HCT116 (cell line): Measurements from ENCODE around the gene SZT2. TPM values are rescaled to one million over a fixed set of nuclear protein-coding genes. Genes with fewer than 3 reads are reported as not detected.

ENCODE experiments used
- ATAC-seq: fragments of 200-7000 bp; cut with Tn5 transposase; 2 replicates; pipeline ENCODE4 v1.9.1; 2020; ENCODE audit warnings: mild to moderate bottlenecking, moderate library complexity
- BruUV-seq: library from RNA; stranded (reverse); fragments of 400-500 nt; replicated peaks from 2 replicates; lab custom pipeline; 2021; lab: Mats Ljungman, UMichigan
- CTCF ChIA-PET: fragments of 300-600 bp; sonication (Branson Sonifier 250); formaldehyde crosslinking; loops from one replicate; lab custom pipeline; 2021; ENCODE audit warnings: antibody characterized with exemption; lab: Charles Lee
- POLR2A ChIA-PET: fragments of 300-600, 350-600 bp; sonication (Branson Sonifier 250); formaldehyde crosslinking; loops from one replicate; lab custom pipeline; 2021; ENCODE audit warnings: antibody characterized with exemption; lab: Charles Lee
- RAD21 ChIA-PET, 2 experiments: fragments of 300-600 bp; sonication (Branson Sonifier 250); formaldehyde crosslinking; loops; one replicate each; lab custom pipeline; 2023; ENCODE audit warnings: low total read pairs in 2 of 2; ENCODE audit not compliant: uncharacterized antibody in 2 of 2, unreplicated experiment in 2 of 2, low non-redundant PET in 1 of 2; lab: Charles Lee
- DNase-seq: peaks from one replicate; pipeline ENCODE4 v3.0.0-alpha.2; 2010; ENCODE audit warnings: low read depth, low spot score
- H2AFZ ChIP-seq: fragments of 200-600 bp; shearing (Covaris generic), sonication (generic); 2 replicates; pipeline ENCODE4 v1.6.1; 2017; ENCODE audit warnings: low read depth, mixed run types, mixed read lengths, antibody characterized with exemption, low read length; ENCODE audit not compliant: poor library complexity, severe bottlenecking
- H3K27ac ChIP-seq: 2 replicates; pipeline ENCODE4 v1.5.1; 2012; ENCODE audit warnings: low read depth, low read length
- H3K27me3 ChIP-seq: fragments of 200-600 bp; sonication (generic); 2 replicates; pipeline ENCODE4 v1.6.1; 2016; ENCODE audit warnings: mixed run types, low read length, mixed read lengths; ENCODE audit not compliant: insufficient read depth
- H3K36me3 ChIP-seq, 2 experiments: fragments of 200-500 bp in 1 of 2; fragments of 200-600 bp in 1 of 2; sonication (Bioruptor generic) in 1 of 2; sonication (generic) in 1 of 2; 2 replicates each; pipeline versions ENCODE4 v1.5.1 to v1.6.1; 2014 to 2016; ENCODE audit warnings: low read length in 2 of 2, inconsistent platforms in 1 of 2, mixed read lengths in 1 of 2, mixed run types in 1 of 2; ENCODE audit not compliant: insufficient read depth in 2 of 2, control insufficient read depth in 1 of 2
- H3K4me1 ChIP-seq, 2 experiments: fragments of 200-600 bp in 1 of 2; sonication (generic) in 1 of 2; 2 replicates each; pipeline versions ENCODE4 v1.5.1 to v1.6.1; 2012 to 2017; ENCODE audit warnings: low read length in 2 of 2, inconsistent platforms in 1 of 2, mild to moderate bottlenecking in 1 of 2, mixed read lengths in 1 of 2, mixed run types in 1 of 2, moderate library complexity in 1 of 2; ENCODE audit not compliant: insufficient read depth in 2 of 2, control insufficient read depth in 1 of 2
- H3K4me2 ChIP-seq: fragments of 200-600 bp; sonication (generic); 2 replicates; pipeline ENCODE4 v1.6.1; 2017; ENCODE audit warnings: mixed run types, low read length, mixed read lengths
- H3K4me3 ChIP-seq, 2 experiments: fragments of 200-600 bp in 1 of 2; sonication (generic) in 1 of 2; replicated peaks in 1 of 2; 2 replicates each; pipeline ENCODE4 v1.5.1; 2011 to 2016; ENCODE audit warnings: low read length in 2 of 2, control low read depth in 1 of 2, low read depth in 1 of 2, mild to moderate bottlenecking in 1 of 2, mixed read lengths in 1 of 2, mixed run types in 1 of 2
- H3K79me2 ChIP-seq: fragments of 200-600 bp; sonication (generic); 2 replicates; pipeline ENCODE4 v1.6.1; 2017; ENCODE audit warnings: mild to moderate bottlenecking, mixed run types, low read length, moderate library complexity, mixed read lengths; ENCODE audit not compliant: insufficient read depth
- H3K9ac ChIP-seq: fragments of 200-600 bp; sonication (generic); 2 replicates; pipeline ENCODE4 v1.6.1; 2016; ENCODE audit warnings: low read length, mixed read lengths
- H3K9me2 ChIP-seq: fragments of 200-600 bp; sonication (generic), shearing (Covaris generic); 2 replicates; pipeline ENCODE4 v1.6.1; 2017; ENCODE audit warnings: mixed run types, mild to moderate bottlenecking, moderate library complexity; ENCODE audit not compliant: insufficient read depth
- H3K9me3 ChIP-seq, 2 experiments: fragments of 200-500 bp in 1 of 2; fragments of 200-600 bp in 1 of 2; sonication (Bioruptor generic) in 1 of 2; sonication (generic) in 1 of 2; 2 replicates each; pipeline ENCODE4 v1.6.1; 2014 to 2017; ENCODE audit warnings: low read length in 2 of 2, mixed read lengths in 2 of 2, inconsistent platforms in 1 of 2, low read depth in 1 of 2, mild to moderate bottlenecking in 1 of 2, mixed run types in 1 of 2, moderate library complexity in 1 of 2; ENCODE audit not compliant: control insufficient read depth in 1 of 2, insufficient read depth in 1 of 2
- H4K20me1 ChIP-seq: fragments of 200-600 bp; sonication (generic), shearing (Covaris generic); 2 replicates; pipeline ENCODE4 v1.6.1; 2017; ENCODE audit warnings: mixed run types, mild to moderate bottlenecking, moderate library complexity; ENCODE audit not compliant: insufficient read depth
- ATF3 ChIP-seq: IDR thresholded peaks from 2 replicates; pipeline ENCODE4 v1.6.1; 2012
- CBX3 ChIP-seq: IDR thresholded peaks from 2 replicates; pipeline ENCODE4 v1.6.1; 2012; ENCODE audit warnings: low read depth
- CEBPB ChIP-seq: IDR thresholded peaks from 2 replicates; pipeline ENCODE4 v1.6.1; 2012; ENCODE audit warnings: low read depth
- EZH2phosphoT487 ChIP-seq: fragments of 200-600 bp; IDR thresholded peaks from 2 replicates; pipeline ENCODE4 v1.6.1; 2018; ENCODE audit warnings: antibody characterized with exemption, borderline replicate concordance
- JUND ChIP-seq: IDR thresholded peaks from 2 replicates; pipeline ENCODE4 v1.6.1; 2012
- MAX ChIP-seq: IDR thresholded peaks from 2 replicates; pipeline ENCODE4 v1.6.1; 2012
- RAD21 ChIP-seq: IDR thresholded peaks from 2 replicates; pipeline ENCODE4 v1.6.1; 2012; ENCODE audit warnings: low read depth, mild to moderate bottlenecking
- REST ChIP-seq: IDR thresholded peaks from 2 replicates; pipeline ENCODE4 v1.6.1; 2012; ENCODE audit warnings: low read depth
- SP1 ChIP-seq: IDR thresholded peaks from 2 replicates; pipeline ENCODE4 v1.6.1; 2012; ENCODE audit warnings: low read depth
- ZFX ChIP-seq: fragments of 450-650 bp; IDR thresholded peaks from 2 replicates; pipeline ENCODE4 v1.6.1; 2017
- intact Hi-C: fragments of 100-400 bp; cut with micrococcal nuclease; formaldehyde crosslinking; loops from 2 replicates; pipeline ENCODE4 v1.10.0; 2022
- total RNA-seq: library from RNA; stranded (reverse); gene quantifications from one replicate; pipeline ENCODE4 v1.2.1, GENCODE V29; 2021; ENCODE audit not compliant: unreplicated experiment

SZT2 gene
- total RNA-seq, 1 experiment from 2014 or later: 43.0 TPM

- ChIA-PET RAD21 (no interaction called here), POLR2A (no interaction called here), CTCF (no interaction called here)
- Histone ChIP-seq H3K9ac (no peak overlapping the region), H3K4me1 (peaks cover 8 to 38% of the 10 kb centered on the region in 2 experiments), H3K27me3 (no peaks in the 10 kb centered on the region), H3K4me3 (no peak overlapping the region), H3K9me2 (no peaks in the 10 kb centered on the region), H4K20me1 (no peaks in the 10 kb centered on the region), H3K4me2 (no peak overlapping the region), H3K27ac (no peak overlapping the region), H3K79me2 (no peaks in the 10 kb centered on the region), H3K36me3 (peaks cover 20 to 35% of the 10 kb centered on the region in 2 experiments; a peak in 3 of 4 replicates), H3K9me3 (no peaks in the 10 kb centered on the region), H2AFZ (no peak overlapping the region)
- ATAC-seq (no peak), DNase-seq (no peak)
- BruUV-seq: no TSS peak
- TF ChIP-seq CBX3: no peak
- intact Hi-C loops: no loop called here
These were observed 35.3 kb downstream of the SZT2 start for GRCh38 chr1:43425045-43425444.

- Histone ChIP-seq H3K9me2 (no peaks in the 10 kb centered on the region), H3K4me3 (no peak overlapping the region), H2AFZ (no peak overlapping the region)
- RAD21 ChIA-PET: no interaction called here
- ATAC-seq: no peak
- TF ChIP-seq RAD21: no peak
- TF ChIP-seq, all 23 proteins: peak for 0
- H3K79me2 ChIP-seq: no peaks in the 10 kb centered on the region
- POLR2A ChIA-PET: no interaction called here
- H4K20me1 ChIP-seq: no peaks in the 10 kb centered on the region
- H3K4me1 ChIP-seq: peaks cover 8 to 38% of the 10 kb centered on the region in 2 experiments
- no peaks in the 10 kb centered on the region for H3K27me3 ChIP-seq
- peaks cover 13 to 35% of the 10 kb centered on the region in 2 experiments; a peak in 3 of 4 replicates for H3K36me3 ChIP-seq
- DNase-seq: no peak
- CTCF ChIA-PET: no interaction called here
- no peak overlapping the region for H3K4me2 ChIP-seq
- BruUV-seq: no TSS peak
- H3K27ac ChIP-seq: no peak overlapping the region
- no peak overlapping the region for H3K9ac ChIP-seq
- intact Hi-C loops: no loop called here
- H3K9me3 ChIP-seq: no peaks in the 10 kb centered on the region
These were observed 36.5 kb downstream of the SZT2 start for GRCh38 chr1:43426221-43426620.

- H2AFZ ChIP-seq: no peak overlapping the region
- ChIA-PET CTCF (no interaction called here), RAD21 (no interaction called here), POLR2A (no interaction called here)
- H3K9ac ChIP-seq: no peak overlapping the region
- H3K27me3 ChIP-seq: no peaks in the 10 kb centered on the region
- no peaks in the 10 kb centered on the region for H4K20me1 ChIP-seq
- no peaks in the 10 kb centered on the region for H3K79me2 ChIP-seq
- peaks cover 16 to 42% of the 10 kb centered on the region in 2 experiments; a peak in 3 of 4 replicates for H3K36me3 ChIP-seq
- intact Hi-C loops: no loop called here
- H3K4me3 ChIP-seq: no peak overlapping the region
- no TSS peak for BruUV-seq
- TF ChIP-seq ATF3: no peak
- no peak for TF ChIP-seq REST
- no peak for TF ChIP-seq CEBPB
- no peak for TF ChIP-seq MAX
- TF ChIP-seq JUND: no peak
- no peak for TF ChIP-seq SP1
- TF ChIP-seq CBX3: no peak
- no peak for TF ChIP-seq ZFX
- no peak for TF ChIP-seq EZH2phosphoT487
- H3K9me2 ChIP-seq: no peaks in the 10 kb centered on the region
- ATAC-seq (no peak), DNase-seq (no peak)
- no peaks in the 10 kb centered on the region for H3K9me3 ChIP-seq
- H3K4me1 ChIP-seq: peaks cover 8 to 38% of the 10 kb centered on the region in 2 experiments
- no peak overlapping the region for H3K27ac ChIP-seq
- no peak overlapping the region for H3K4me2 ChIP-seq
These were observed 37.8 kb downstream of the SZT2 start for GRCh38 chr1:43427524-43427923.
